ENCODE measurements around the gene ZNF326. TPM values are rescaled to one million over a fixed set of nuclear protein-coding genes. Genes with fewer than 3 reads are reported as not detected.

Gene ZNF326
- total RNA-seq, 5 donors from 2014 or later (not counting 1 experiment from before 2014, with no cell fraction given): 16.4 to 41.3 (median 16.8) TPM

DNA sequence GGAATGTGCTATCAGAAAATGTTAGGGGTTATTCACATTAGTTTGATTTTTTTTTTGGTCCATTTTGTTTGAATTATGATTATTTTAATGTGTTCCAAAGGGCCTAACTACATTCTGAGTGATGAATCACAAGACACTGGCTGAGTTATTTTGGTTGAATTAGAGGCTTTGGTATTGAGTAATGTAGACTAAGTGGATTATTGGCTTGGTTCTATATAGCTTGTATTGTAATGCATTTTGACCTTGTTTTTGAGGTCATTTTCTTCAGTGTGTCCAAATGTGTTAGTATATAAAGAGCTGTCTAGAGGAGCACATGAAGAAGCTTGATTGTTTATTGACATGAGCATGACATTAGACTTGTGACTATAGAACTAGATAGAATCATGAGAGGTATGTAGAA lies 3.4 kb downstream of the ZNF326 start:
- peaks cover 54 to 62% (median 60%) of the 10 kb centered on the region in 3 donors for H3K4me1 Mint-ChIP-seq
- Histone ChIP-seq H3K4me3 (ENCODE audit: control insufficient read depth in 1 of 2, extremely low read depth in 1 of 2, low read length in 1 of 2) (no peak overlapping the region), H3K36me3 (ENCODE audit: control insufficient read depth in 2 of 2, extremely low read depth in 1 of 2, insufficient read depth in 1 of 2, low read length in 1 of 2) (no peaks in the 10 kb centered on the region), H3K9me3 (no peaks in the 10 kb centered on the region), H3K4me1 (ENCODE audit: control insufficient read depth in 1 of 2, extremely low read depth in 1 of 2, insufficient read depth in 2 of 2, low read length in 2 of 2) (peaks cover 10 to 15% of the 10 kb centered on the region in 2 experiments), H3K27me3 (replicated peaks in 1 of 2; ENCODE audit: control insufficient read depth in 2 of 2, extremely low read depth in 1 of 2, insufficient read depth in 2 of 2, low read length in 1 of 2) (peaks cover 0 to 5% of the 10 kb centered on the region in 2 experiments), H3K27ac (ENCODE audit: low read length) (no peak overlapping the region)
- H3K4me3 Mint-ChIP-seq: no peak overlapping the region
- H3K36me3 Mint-ChIP-seq: peaks cover 18% of the 10 kb centered on the region
- ATAC-seq (replicated peaks in 1 of 4) (no peak), DNase-seq (no peak)
- H3K27ac Mint-ChIP-seq: no peak overlapping the region
- ChIA-PET POLR2A (no interaction called here), CTCF (interaction anchor here in 1 of 2 donors (0.6 kb wide), 1 partner anchor 12 kb away, joined by 7 read pairs; no protein-coding TSS in a partner anchor)
- H3K27me3 Mint-ChIP-seq: no peaks in the 10 kb centered on the region
- no peaks in the 10 kb centered on the region for H3K9me3 Mint-ChIP-seq

DNA sequence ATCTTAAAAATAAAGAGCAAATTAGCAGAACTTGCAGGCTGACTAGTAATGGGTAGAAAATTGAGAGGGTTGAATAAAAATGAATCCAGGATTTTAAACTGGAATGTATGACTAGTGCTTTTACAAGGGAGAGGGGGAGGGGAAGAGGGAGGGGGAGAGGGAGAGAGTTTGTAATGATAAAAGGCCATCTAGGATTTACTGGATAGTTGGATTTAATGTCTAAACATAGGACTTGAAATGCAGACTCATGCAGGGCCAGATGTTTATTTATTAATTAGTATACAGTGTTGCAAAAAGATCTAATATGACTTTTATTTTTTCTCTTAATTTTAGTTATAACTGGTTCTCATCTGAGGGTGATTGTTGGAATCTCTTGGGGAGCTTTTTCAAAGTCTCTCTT lies 4.3 kb downstream of the ZNF326 start:
- peaks cover 10 to 14% of the 10 kb centered on the region in 2 experiments for H3K4me1 ChIP-seq (ENCODE audit: control insufficient read depth in 1 of 2, extremely low read depth in 1 of 2, insufficient read depth in 2 of 2, low read length in 2 of 2)
- Mint-ChIP-seq H3K4me3 (no peak overlapping the region), H3K36me3 (peaks cover 18% of the 10 kb centered on the region), H3K4me1 (peaks cover 58 to 64% (median 62%) of the 10 kb centered on the region in 3 donors), H3K27ac (no peak overlapping the region), H3K27me3 (no peaks in the 10 kb centered on the region), H3K9me3 (no peaks in the 10 kb centered on the region)
- no peaks in the 10 kb centered on the region for H3K9me3 ChIP-seq
- no peak for DNase-seq
- no peak overlapping the region for H3K27ac ChIP-seq (ENCODE audit: low read length)
- ChIA-PET CTCF (no interaction called here), POLR2A (interaction anchor here in 1 of 2 donors (0.5 kb wide), 1 partner anchor 228 kb away, joined by 3 read pairs; no protein-coding TSS in a partner anchor)
- H3K27me3 ChIP-seq (replicated peaks in 1 of 2; ENCODE audit: control insufficient read depth in 2 of 2, extremely low read depth in 1 of 2, insufficient read depth in 2 of 2, low read length in 1 of 2): no peaks in the 10 kb centered on the region
- H3K4me3 ChIP-seq (ENCODE audit: control insufficient read depth in 1 of 2, extremely low read depth in 1 of 2, low read length in 1 of 2): no peak overlapping the region
- H3K36me3 ChIP-seq (ENCODE audit: control insufficient read depth in 2 of 2, extremely low read depth in 1 of 2, insufficient read depth in 1 of 2, low read length in 1 of 2): no peaks in the 10 kb centered on the region
- no peak for ATAC-seq (replicated peaks in 1 of 4)

DNA sequence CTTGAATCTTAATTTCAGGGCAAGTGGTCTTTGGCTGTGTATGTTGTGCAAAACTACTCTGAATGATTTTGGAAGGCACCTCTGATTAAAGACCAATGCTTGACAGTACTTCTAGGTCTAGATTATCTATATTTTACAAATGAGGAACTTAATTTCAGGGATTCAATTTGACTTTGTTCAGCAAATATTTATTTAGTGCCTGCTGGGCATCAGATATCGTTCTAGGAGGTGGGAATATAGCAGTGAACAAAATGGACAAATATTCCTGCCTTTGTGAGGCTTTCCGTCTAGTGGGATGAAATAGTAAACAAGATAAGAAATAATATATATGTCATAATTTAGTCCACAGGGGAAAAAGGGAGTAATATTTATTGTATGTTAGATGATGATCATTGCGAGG lies 4.7 kb downstream of the ZNF326 start:
- no peak for DNase-seq
- ATAC-seq (replicated peaks in 1 of 4): no peak
- Histone ChIP-seq H3K4me1 (ENCODE audit: control insufficient read depth in 1 of 2, extremely low read depth in 1 of 2, insufficient read depth in 2 of 2, low read length in 2 of 2) (peaks cover 10% of the 10 kb centered on the region in 2 experiments), H3K4me3 (ENCODE audit: control insufficient read depth in 1 of 2, extremely low read depth in 1 of 2, low read length in 1 of 2) (no peak overlapping the region), H3K36me3 (ENCODE audit: control insufficient read depth in 2 of 2, extremely low read depth in 1 of 2, insufficient read depth in 1 of 2, low read length in 1 of 2) (no peaks in the 10 kb centered on the region), H3K27ac (ENCODE audit: low read length) (no peak overlapping the region), H3K27me3 (replicated peaks in 1 of 2; ENCODE audit: control insufficient read depth in 2 of 2, extremely low read depth in 1 of 2, insufficient read depth in 2 of 2, low read length in 1 of 2) (no peaks in the 10 kb centered on the region), H3K9me3 (no peaks in the 10 kb centered on the region)
- CTCF ChIA-PET: no interaction called here
- 100% methylated on average over 1 of the region's 3 CpGs for WGBS (ENCODE audit: insufficient coverage)
- H3K4me3 Mint-ChIP-seq: no peak overlapping the region
- no peaks in the 10 kb centered on the region for H3K27me3 Mint-ChIP-seq
- H3K27ac Mint-ChIP-seq: no peak overlapping the region
- POLR2A ChIA-PET: no interaction called here
- H3K36me3 Mint-ChIP-seq: peaks cover 18% of the 10 kb centered on the region
- no peaks in the 10 kb centered on the region for H3K9me3 Mint-ChIP-seq
- H3K4me1 Mint-ChIP-seq: peaks cover 56 to 63% (median 62%) of the 10 kb centered on the region in 3 donors

DNA sequence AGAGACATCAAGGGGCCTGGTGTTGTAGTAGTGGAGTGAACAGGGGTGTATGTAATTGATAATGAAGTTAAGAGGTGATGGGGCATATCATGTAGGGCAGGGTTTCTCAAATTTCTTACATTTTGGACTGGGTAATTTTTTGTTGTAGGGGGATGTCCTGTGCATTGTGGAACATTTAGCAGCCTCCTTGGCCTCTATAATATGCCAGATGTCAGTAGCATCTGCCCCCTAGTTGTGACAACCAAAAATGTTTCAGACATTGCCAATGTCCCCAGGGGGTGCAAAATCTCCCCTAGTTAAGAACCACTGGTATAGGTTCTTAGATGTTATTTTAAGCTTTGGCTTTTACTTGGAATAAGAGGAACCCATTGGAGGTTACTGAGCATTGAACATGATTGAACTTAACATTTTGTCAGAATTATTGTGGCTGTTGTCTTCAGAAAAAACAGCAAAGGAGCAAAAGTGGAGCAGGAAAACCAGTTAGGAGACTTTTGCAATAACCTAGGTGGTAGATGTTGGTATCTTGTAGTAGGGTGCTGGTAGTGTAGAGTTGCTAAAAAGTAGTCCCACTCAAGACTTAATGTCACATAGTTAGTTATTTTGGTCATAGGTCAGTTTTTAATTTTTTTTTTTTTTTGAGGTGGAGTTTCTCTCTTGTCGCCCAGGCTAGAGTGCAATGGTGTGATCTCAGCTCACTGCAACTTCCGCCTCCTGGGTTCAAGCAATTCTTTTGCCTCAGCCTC lies 6.2 kb downstream of the ZNF326 start:
- Mint-ChIP-seq H3K4me1 (peaks cover 55 to 59% (median 58%) of the 10 kb centered on the region in 3 donors), H3K27ac (no peak overlapping the region), H3K36me3 (peaks cover 24% of the 10 kb centered on the region), H3K9me3 (no peaks in the 10 kb centered on the region), H3K4me3 (no peak overlapping the region), H3K27me3 (no peaks in the 10 kb centered on the region)
- peaks cover 0 to 7% of the 10 kb centered on the region in 2 donors for H3K36me3 ChIP-seq (ENCODE audit: control insufficient read depth in 2 of 2, extremely low read depth in 1 of 2, insufficient read depth in 1 of 2, low read length in 1 of 2)
- ATAC-seq (replicated peaks in 1 of 4) (peak in 2 of 4 experiments; percentile 42 to 70), DNase-seq (peak in 1 of 35 experiments; percentile 30)
- no peaks in the 10 kb centered on the region for H3K9me3 ChIP-seq
- H3K4me1 ChIP-seq (ENCODE audit: control insufficient read depth in 1 of 2, extremely low read depth in 1 of 2, insufficient read depth in 2 of 2, low read length in 2 of 2): peaks cover 7 to 9% of the 10 kb centered on the region in 2 experiments
- no peak overlapping the region for H3K4me3 ChIP-seq (ENCODE audit: control insufficient read depth in 1 of 2, extremely low read depth in 1 of 2, low read length in 1 of 2)
- H3K27ac ChIP-seq (ENCODE audit: low read length): no peak overlapping the region
- ChIA-PET POLR2A (interaction anchor here in 1 of 2 donors (0.5 kb wide), 1 partner anchor 13 kb away, joined by 3 read pairs; no protein-coding TSS in a partner anchor), CTCF (interaction anchor here in 1 of 2 donors (0.6 to 1.1 kb wide), 2 partner anchors 191 to 1127 kb away, joined by 3 to 4 read pairs; no protein-coding TSS in a partner anchor)
- no CpG with 5 or more reads among the region's 2 CpGs for WGBS (ENCODE audit: insufficient coverage)
- no peaks in the 10 kb centered on the region for H3K27me3 ChIP-seq (replicated peaks in 1 of 2; ENCODE audit: control insufficient read depth in 2 of 2, extremely low read depth in 1 of 2, insufficient read depth in 2 of 2, low read length in 1 of 2)

DNA sequence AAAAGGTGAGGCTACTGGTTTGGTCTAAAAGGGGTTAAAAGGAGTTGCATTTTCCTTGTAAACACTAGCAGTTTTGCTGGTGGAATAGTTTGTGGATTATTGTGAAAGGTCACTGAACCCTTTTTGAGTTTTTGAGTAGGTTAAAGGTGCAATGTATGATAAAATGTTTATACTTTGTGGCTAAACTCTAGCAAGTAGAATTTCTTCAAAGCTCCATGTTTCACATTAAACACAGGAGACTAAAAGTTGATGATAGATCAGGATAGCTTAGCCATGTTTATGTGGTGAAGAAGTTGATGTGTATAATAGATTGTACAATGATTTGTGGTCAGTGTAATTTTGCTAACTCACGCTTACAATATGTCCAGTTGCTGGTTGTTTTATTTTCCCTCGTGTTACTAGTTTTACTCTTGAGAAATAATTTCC lies 13.1 kb downstream of the ZNF326 start:
- Histone ChIP-seq H3K36me3 (ENCODE audit: control insufficient read depth in 2 of 2, extremely low read depth in 1 of 2, insufficient read depth in 1 of 2, low read length in 1 of 2) (peaks cover 0 to 51% of the 10 kb centered on the region in 2 donors), H3K27me3 (replicated peaks in 1 of 2; ENCODE audit: control insufficient read depth in 2 of 2, extremely low read depth in 1 of 2, insufficient read depth in 2 of 2, low read length in 1 of 2) (no peaks in the 10 kb centered on the region), H3K9me3 (no peaks in the 10 kb centered on the region), H3K27ac (ENCODE audit: low read length) (no peak overlapping the region), H3K4me3 (ENCODE audit: control insufficient read depth in 1 of 2, extremely low read depth in 1 of 2, low read length in 1 of 2) (no peak overlapping the region), H3K4me1 (ENCODE audit: control insufficient read depth in 1 of 2, extremely low read depth in 1 of 2, insufficient read depth in 2 of 2, low read length in 2 of 2) (no peaks in the 10 kb centered on the region)
- ATAC-seq (replicated peaks in 1 of 4) (no peak), DNase-seq (no peak)
- ChIA-PET CTCF (no interaction called here), POLR2A (no interaction called here)
- no CpG with 5 or more reads among the region's 2 CpGs for WGBS (ENCODE audit: insufficient coverage)
- H3K27ac Mint-ChIP-seq: no peak overlapping the region
- peaks cover 56% of the 10 kb centered on the region for H3K36me3 Mint-ChIP-seq
- H3K4me1 Mint-ChIP-seq: peaks cover 0 to 31% (median 26%) of the 10 kb centered on the region in 3 donors
- no peaks in the 10 kb centered on the region for H3K9me3 Mint-ChIP-seq
- H3K27me3 Mint-ChIP-seq: no peaks in the 10 kb centered on the region
- H3K4me3 Mint-ChIP-seq: no peak overlapping the region

DNA sequence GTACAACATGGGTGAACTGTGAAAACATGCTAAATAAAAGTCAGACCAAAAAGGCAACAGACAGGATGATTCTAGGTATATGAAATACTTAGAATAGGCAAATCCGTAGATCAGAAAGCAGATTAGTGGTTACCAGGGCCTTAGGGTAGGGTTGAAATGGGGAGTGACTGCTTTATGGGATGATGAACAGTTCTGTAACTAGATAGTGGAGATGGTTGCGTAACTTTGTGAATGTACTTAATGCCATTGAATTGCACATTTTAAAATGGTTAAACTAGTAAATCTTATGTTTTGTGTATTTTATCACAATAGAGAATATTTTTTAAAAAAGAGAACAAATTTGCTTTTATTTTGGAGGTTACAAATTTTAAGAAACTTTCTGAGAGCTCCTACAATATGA lies 17.4 kb downstream of the ZNF326 start:
- WGBS (ENCODE audit: insufficient coverage): 80% methylated on average over 1 of the region's 2 CpGs
- H3K4me3 Mint-ChIP-seq: no peak overlapping the region
- peaks cover 65% of the 10 kb centered on the region for H3K36me3 Mint-ChIP-seq
- H3K4me3 ChIP-seq (ENCODE audit: control insufficient read depth in 1 of 2, extremely low read depth in 1 of 2, low read length in 1 of 2): no peak overlapping the region
- ChIA-PET CTCF (no interaction called here), POLR2A (interaction anchor here in 1 of 2 donors (0.6 kb wide), 1 partner anchor 1131 kb away, joined by 3 read pairs; no protein-coding TSS in a partner anchor)
- DNase-seq: no peak
- H3K27me3 Mint-ChIP-seq: no peaks in the 10 kb centered on the region
- no peaks in the 10 kb centered on the region for H3K9me3 ChIP-seq
- H3K9me3 Mint-ChIP-seq: no peaks in the 10 kb centered on the region
- H3K27ac ChIP-seq (ENCODE audit: low read length): no peak overlapping the region
- H3K27me3 ChIP-seq (replicated peaks in 1 of 2; ENCODE audit: control insufficient read depth in 2 of 2, extremely low read depth in 1 of 2, insufficient read depth in 2 of 2, low read length in 1 of 2): no peaks in the 10 kb centered on the region
- H3K27ac Mint-ChIP-seq: no peak overlapping the region
- H3K4me1 ChIP-seq (ENCODE audit: control insufficient read depth in 1 of 2, extremely low read depth in 1 of 2, insufficient read depth in 2 of 2, low read length in 2 of 2): no peaks in the 10 kb centered on the region
- H3K4me1 Mint-ChIP-seq: peaks cover 0 to 16% (median 13%) of the 10 kb centered on the region in 3 donors
- no peak for ATAC-seq (replicated peaks in 1 of 4)
- peaks cover 0 to 71% of the 10 kb centered on the region in 2 donors for H3K36me3 ChIP-seq (ENCODE audit: control insufficient read depth in 2 of 2, extremely low read depth in 1 of 2, insufficient read depth in 1 of 2, low read length in 1 of 2)
